A549 (cell line): ENCODE measurements around the gene WDFY2.

Source experiments
- GATA3 ChIP-seq: IDR thresholded peaks from 2 replicates; pipeline ENCODE4 v1.6.1; 2012; ENCODE audit warnings: borderline replicate concordance
- MYC ChIP-seq: IDR thresholded peaks from 2 replicates; pipeline ENCODE4 v1.6.1; 2012; ENCODE audit warnings: mild to moderate bottlenecking, inconsistent platforms, low read length, improper control_type of control experiment, borderline replicate concordance
- RAD21 ChIP-seq, 2 experiments: fragments of >200 bp in 1 of 2; sonication (Bioruptor Twin) in 1 of 2; formaldehyde crosslinking in 1 of 2; IDR thresholded peaks in 1 of 2; conservative IDR thresholded peaks in 1 of 2; 2 replicates in 1 of 2; 3 replicates in 1 of 2; pipeline ENCODE4 v1.6.1; 2012 to 2018; ENCODE audit warnings: inconsistent platforms in 1 of 2
- TF ChIP-seq, protein P1 (sequence below): fragments of >200 bp; sonication (Bioruptor Twin); formaldehyde crosslinking; IDR thresholded peaks from 3 replicates; pipeline ENCODE4 v1.5.1; 2016

DNA sequence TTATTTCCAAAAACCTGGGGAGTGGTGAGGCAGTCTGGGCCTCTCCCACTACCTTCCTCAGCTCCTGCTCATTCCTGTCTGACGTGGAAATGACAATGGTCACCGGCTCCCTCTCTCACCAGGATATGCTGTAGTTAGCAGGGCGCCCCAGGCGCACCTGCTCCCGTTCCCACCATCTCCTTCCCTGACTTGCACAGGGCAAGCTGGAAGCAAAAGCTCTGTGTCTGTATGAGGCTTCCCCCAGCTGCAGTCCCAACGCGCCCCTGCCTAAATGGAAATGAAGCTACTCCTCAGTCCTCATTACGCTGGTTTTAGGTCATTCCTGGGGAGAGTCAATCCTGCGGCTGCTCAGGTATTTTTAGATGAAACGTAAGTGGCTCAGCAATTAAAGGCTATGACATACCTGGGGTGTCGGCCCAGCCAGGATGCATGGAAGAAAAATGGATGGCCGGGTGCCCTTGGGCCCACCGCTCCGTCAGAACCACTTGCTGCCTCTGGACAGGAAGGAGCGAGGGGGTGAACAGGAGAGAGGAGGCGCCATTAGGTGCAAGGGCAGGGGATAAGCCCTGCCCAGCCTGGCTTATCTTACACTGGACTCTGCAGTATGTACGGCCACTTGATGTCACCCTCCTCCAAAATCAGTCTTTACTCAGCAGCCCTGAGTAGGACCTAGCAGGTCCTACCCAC, 187.3 kb downstream of the WDFY2 start:
- TF ChIP-seq, protein P1, sequence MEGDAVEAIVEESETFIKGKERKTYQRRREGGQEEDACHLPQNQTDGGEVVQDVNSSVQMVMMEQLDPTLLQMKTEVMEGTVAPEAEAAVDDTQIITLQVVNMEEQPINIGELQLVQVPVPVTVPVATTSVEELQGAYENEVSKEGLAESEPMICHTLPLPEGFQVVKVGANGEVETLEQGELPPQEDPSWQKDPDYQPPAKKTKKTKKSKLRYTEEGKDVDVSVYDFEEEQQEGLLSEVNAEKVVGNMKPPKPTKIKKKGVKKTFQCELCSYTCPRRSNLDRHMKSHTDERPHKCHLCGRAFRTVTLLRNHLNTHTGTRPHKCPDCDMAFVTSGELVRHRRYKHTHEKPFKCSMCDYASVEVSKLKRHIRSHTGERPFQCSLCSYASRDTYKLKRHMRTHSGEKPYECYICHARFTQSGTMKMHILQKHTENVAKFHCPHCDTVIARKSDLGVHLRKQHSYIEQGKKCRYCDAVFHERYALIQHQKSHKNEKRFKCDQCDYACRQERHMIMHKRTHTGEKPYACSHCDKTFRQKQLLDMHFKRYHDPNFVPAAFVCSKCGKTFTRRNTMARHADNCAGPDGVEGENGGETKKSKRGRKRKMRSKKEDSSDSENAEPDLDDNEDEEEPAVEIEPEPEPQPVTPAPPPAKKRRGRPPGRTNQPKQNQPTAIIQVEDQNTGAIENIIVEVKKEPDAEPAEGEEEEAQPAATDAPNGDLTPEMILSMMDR, result no peak
- TF ChIP-seq GATA3 (no peak), RAD21 (conservative IDR thresholded peaks at IDR 0.05 in 1 of 2, IDR thresholded peaks at IDR 0.05 in 1 of 2) (no peak), MYC (no peak)
